Activated CD4-positive, alpha-beta T cell treated with anti-CD3 and anti-CD28 coated beads, Interleukin-2, amount 50 U/mL, for 48 hours (primary cell): ENCODE measurements around the gene PDGFA.

Source experiments
- DNase-seq, 2 experiments: peaks; one replicate each; pipeline ENCODE4 v3.0.0-alpha.2; 2020

The PDGFA gene

DNA sequence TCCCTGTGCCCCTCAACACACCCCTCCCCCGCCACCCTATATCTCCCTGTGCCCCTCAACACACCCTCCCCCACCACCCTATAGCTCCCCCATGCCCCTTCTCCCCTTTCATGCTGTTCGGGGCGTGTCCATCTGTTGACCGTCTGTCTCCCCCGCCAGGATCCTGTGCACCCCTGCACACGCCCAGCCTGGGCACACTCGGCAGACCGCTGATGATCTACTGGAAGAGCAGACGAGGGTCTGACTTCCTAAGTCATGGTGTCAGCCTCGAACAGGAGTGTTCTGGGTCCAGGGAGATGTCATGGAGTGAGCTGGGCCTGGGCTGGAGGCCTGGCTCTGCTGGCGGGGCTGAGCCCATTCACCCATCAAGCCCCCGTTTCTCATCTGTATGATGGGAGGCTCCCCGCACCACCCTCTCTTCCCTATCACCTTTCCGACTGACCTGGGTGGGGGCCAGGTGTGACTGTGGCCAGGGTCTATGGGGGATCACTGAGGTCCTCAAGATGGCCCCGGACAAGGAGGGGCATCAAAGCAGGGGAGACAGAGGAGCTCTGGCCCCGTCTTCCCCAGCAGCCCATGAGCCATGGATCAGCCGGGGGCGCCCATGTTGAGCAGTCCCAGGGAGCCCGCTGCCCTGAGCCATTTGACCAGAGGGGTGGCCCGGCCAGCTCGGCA lies 48.3 kb downstream of the PDGFA start:
- DNase-seq = no peak

DNA sequence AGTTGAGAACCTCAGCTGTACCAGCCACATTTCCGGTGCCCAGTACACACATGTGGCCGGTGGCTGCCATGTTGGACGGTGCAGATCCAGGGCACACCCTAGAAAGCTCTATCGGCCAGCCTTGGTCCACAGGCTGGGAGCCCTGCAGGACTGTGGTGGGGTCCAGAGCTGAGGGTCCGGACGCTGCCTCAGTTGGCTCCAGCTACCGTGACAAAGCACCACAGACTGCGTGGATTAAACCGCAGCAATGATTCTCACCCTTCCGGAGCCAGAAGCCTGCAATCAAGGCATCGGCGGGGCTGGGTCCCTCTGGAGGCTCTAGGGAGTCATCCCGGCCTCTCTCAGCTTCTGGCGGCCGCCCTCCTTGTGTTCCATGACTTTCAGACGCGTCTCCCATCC lies 50.1 kb downstream of the PDGFA start:
- no peak for DNase-seq

DNA sequence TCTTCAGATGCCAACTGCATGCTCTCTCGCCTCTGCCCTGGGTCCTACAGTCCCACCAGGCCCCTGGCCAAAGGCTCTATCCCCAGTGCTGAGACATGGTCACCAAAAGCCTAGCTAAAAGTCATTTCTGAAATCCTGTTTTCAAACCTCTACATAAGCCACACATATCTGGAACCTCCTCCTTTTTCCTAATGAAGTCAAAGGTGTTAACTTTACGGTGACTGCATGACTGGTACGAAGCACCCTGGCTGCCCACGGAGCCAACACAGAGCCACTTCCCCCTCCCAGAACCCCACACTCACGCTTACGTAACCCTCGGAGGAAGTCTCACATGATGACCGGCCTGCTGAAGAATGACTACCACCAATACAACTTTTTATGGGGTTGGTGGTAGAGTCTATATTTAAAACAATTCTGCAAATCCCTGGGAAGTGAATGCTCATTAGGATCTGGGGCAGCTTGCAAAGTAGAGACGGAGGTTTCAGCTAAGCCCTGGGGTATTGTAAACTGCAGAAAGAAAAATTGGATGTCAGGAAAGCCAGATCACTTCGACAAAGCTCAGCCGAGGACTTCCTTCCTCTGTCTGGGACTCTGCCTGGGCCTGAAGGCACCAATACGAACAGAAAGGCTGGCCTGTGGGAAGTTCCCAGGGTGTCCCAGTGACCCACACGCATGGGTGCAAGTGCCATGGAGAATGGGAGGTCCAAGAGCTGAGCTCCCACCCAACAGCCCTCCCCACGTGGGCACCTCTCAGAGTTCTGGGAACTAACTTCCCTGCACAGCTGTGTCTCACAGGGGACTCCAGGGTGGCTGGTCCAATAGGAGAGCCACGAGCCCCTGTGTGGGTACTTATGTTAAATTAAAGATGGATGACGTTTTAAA lies 50.7 kb downstream of the PDGFA start:
- no peak for DNase-seq

DNA sequence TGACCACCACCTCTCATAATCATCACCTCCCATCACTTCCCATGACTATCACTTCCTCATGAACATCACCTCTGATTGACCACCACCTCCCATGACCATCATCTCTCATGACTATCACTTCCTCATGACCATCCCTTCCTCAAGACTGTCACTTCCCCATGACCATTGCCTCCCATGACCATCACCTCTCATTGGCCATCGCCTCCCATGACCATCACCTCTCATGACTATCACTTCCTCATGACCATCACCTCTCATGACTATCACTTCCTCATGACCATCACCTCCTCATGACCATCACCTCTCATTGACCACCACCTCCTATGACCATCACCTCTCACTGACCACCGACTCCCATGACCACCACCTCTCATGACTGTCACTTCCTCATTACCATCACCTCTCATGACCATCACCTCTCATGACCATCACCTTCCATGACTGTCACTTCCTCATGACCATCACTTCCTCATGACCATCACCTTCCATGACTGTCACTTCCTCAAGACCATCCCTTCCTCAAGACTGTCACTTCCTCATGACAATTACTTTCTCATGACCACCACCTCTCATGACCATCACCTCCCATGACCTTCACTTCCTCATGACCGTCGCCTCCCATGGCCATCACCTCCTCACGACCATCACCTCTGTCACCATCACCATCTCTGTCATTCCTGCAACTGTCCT lies 51.6 kb downstream of the PDGFA start:
- no peak for DNase-seq

DNA sequence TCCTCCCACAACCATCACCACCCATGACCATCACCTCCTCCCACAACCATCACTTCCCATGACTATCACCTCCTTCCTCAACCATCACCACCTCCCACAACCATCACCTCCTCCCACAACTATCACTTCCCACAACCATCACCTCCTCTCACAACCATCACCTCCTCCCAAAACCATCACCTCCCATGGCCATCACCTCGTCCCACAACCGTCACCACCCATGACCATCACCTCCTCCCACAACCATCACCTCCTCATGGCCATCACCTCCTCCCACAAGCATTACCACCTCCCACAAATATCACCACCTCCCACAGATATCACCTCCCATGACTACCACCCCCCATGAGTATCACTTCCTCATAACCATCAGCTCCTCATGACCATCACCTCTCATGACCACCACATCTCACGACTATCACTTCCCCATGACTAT lies 52.2 kb downstream of the PDGFA start:
- no peak for DNase-seq

DNA sequence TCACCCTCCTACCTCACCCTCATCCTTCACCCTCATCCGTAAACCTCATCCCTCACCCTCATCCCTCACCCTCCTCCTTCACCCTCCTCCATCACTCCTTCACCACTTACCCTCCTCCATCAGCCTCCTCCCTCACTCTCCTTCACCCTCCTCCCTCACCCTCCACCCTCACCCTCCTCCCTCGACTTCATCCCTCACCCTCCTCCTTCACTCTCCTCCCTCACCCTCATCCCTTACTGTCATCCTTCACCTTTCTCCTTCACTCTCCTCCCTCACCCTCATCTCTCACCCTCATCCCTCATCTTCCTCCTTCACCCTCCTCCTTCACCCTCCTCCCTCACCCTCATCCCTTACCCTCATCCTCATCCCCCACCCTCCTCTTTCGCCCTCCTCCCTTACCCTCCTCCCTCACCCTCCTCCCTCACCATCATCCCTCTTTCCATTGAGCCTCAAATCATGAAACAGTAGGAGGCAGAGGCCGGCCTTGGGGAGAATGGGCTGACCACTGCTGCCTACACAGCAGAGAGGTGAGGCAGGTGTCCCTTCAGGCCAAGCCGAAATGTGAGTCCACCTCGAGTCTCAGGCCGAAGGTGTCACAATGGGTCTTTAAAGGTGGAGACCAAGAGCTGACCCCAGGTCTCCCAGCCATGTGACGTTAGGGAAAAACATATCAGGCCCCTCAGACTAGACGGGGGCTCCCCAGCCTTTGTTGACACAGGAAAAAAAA lies 53.0 kb downstream of the PDGFA start:
- no peak for DNase-seq

DNA sequence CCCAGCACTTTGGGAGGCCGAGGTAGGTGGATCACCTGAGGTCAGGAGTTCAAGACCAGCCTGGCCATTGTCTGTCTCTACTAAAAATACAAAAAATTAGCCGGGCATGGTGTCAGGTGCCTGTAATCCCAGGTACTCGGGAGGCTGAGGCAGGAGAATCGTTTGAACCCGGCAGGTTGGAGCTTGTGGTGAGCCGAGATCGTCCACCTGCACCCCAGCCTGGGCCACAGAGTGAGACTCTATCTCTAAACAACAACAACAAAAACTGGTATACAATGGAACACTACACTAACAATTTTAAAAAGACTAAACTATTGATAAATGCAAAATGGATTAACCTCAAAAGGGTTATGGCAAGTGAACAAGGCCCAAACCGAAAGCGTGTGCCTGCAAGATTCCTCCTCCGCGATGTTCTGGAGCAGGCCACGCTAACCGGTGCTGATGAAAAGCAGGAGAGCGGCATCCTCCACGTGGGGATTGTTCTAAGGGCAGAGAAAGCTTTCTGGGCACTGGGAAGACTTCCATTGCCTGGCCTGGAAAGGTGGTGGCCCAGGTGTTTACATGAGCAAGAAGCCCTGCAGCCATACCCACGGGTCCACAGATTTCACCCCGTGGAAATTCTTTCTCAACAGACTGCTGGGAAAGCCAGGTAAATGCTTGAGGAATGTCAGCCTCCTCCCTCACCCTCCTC lies 53.8 kb downstream of the PDGFA start:
- DNase-seq = no peak

DNA sequence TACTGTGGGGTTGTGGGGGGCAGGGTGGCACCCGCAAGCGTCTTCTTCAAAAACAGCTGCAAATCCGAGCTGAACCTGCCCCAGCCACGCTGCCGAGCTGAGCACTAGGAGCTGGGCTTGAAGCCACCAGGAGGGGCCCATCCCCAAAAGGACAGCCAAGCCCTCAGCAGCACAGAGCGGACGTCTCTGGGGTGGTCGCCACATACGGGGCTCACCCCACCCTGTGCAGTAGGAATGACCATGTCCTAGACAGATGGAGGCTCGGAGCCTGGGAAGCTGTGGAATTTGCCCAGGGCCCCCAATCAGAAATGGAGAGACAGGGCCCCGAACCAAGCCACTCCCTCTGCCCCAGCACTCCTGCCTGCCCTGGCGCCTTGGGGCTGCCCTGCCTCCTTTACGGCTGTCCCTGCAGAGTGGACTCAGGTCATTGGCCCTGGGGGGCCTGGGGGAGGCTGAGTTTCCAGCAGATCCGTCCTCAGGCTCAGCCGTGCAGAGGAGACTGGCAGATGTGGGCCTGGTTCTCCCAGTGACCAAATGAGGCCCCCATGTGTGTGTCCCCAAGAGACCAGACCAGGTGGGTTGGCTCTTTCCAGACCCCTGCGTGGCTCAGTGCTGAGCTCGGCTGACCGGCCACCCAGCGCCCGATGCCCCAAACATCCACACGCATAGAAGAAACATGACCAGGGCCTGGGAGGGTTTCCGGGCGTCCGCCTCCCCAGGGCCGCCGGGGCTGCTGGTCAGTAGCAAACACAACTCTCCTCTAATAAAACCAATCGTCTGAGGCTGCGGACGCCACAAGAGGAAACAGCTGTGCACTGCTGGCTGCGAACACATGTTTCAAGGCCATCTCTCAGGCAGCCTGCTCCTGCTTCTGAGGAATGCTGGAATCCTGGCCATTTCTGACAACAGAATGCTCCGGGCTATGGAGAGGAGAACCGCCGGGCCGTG lies 54.9 kb downstream of the PDGFA start:
- DNase-seq = no peak

DNA sequence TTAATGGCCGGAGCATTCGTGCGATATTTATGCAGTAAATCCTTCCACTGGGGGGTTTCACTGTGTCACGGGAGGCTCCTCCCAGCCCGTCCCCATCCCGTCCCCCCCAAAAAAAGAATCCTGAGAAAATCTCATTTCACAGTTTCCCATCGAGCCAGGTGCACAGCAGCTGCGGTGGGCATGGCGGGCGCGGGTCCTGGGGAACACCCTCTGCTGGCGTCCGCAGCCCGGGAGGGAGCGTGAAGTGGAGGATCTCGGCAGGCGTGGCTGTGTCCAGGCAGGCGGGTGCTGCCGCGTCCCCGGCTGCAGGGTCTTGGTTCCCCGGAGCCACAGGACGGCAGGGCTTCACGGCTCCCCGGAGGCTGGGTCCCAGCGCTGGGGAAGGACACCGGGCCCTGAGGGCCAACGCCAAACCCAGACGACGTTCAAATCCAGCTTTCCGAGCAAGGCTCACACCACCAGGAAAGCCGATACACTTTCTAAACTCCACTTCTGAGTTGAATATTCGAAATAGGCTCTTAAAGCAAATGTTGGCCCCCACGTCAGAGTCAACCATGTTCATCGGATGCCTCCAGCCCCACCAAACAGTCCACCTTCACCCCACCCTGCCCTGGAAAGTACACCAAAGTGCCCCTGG lies 55.7 kb downstream of the PDGFA start:
- DNase-seq = no peak

DNA sequence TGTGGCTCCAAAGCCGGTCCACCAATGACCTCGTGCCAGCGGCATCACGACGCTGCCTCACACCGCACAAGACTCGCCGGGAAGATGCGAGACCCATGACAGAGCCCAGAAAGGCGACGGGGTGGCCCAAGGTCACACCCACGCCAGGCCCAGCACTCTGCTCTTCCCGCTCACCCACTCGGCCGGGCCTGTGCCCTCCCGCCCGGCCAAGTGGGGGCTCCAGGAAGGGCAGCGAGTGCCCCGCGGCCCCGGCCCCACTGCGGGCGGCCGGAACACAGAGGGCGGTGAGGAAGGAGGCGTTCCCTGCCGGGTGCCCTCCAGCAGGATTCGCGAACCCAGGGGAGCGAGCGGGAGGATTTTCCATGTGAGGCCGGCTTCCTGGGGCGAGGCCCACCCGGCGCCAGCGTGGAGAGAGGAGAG lies 56.3 kb downstream of the PDGFA start:
- no peak for DNase-seq

DNA sequence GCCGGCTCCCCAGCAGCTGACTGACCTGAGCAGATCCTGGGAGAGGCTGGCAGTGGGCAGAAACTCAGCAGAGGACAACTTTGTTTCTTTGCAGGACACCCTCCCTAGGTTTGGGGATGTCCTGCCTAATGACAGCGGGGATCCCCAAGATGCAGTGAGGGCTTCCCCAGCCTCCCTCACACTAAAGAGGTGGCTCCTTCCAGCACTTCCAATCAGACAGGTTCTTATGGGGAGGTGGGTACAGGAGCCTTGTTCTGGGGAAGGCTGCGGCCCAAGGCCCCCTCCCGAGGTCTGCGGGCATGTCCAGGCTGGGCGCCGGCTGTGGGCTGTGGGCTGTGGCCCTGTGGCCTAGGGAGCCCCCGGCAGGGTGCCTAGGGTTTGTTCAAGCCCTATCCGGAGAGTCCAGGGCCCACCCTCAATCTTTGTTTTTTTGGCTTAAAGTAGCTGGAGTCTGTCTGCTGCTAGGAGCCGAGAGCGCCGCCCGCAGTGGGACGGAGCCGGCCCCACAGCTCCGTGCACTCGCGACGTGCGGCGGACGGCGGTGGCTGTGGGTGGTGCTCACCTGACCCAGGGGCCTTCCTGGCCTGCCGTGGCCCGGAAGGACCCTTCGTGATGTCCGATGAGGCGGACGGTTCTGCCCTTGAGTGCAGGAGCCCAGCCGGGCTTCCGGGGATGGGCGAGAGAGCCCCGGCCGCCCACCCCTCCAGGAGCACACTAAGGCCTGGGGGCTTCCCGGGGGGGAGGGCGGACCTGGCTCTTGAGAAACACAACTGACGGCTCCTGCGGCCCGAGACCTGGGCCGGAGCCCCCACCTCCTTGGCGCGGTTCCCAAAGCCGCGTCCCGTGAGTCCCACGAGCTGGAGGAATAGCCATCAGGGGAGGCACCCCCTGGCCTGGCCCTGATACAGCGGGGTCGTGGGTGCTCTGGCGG lies 57.2 kb downstream of the PDGFA start:
- no peak for DNase-seq

DNA sequence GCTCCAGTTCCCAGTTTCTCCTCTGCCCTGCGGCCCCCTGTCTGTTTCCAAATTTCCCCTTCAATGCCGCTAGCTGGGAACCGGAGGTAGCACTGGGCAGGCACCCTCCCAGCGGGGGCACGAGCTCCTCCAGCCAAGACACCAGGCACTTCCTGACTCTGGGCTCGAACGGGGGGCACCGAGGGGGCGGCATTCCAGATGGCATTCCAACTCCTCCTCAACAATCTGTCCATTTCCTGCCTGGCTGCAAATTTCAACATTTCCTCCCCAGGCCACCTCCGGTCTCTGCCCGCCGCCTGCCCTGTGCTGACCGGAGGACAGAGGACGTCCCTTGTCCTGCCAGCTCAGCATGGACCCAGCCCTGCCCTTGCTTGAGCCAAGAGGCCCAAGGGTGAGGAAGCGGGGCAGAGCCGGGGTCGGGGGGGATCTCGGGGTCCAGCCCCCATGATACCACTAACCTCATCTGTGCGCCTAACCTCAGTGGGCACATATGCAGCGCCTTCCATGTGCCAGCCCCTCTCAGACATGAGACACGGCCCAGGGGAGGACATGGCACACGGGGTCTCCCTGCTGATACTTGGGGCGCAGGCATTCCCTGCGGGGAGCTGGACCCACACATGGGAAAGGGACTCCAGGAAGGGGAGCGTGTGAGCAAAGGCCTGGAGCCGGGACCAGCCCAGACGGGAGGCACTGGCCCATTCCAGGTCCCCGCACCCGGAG lies 58.0 kb downstream of the PDGFA start:
- no peak for DNase-seq

DNA sequence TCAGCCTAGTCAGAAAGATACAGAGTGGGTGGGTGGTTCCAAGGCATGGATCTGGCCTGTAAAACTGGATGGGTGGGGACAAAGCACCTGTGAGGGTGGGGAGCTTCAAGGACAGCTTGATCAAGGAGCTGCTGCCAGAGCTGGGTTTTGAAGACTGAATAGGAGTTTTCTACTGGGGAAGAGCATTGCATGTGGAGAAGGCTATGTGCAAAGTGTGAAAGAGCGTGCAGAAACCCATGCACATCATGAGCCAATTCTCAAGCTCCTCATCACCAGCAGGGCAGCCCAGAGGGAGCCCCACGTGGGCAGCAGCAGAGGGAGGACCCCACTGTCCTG lies 58.6 kb downstream of the PDGFA start:
- no peak for DNase-seq

DNA sequence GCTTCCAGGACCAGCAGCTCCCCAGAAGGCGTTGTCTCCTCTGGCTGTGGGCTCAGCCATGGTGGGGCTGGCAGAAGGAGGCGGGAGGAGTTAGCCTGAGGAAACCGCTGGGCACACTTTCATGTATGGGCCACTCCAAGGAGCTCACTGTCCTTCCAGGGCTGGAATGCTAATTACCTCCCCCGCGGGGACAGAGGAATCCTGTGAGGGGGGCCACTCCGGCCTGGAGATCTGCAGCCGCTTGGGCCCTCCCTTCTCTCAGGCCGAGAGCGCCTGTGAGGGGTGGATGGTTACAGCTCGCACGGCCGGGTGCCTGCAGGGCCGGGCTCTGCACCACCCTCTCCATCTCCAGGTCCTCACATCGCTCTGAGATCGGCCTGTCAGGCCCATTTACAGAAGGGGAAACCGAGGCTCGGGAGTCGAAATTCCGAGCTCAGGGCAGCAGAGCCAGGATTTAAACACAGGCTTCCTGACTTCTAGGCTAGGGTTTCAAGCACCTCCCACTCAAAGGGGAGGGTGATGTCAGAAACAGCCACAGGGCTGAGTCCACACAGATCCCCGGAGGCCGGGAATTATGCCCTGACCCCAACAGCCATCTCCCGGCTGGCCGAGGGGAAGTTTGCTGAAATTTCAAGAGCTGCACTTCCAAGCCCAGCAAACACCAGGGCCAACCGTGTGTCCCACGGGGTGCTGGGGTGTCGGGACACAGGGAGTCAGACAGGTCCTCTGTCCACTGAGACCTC lies 59.1 kb downstream of the PDGFA start:
- DNase-seq = no peak

DNA sequence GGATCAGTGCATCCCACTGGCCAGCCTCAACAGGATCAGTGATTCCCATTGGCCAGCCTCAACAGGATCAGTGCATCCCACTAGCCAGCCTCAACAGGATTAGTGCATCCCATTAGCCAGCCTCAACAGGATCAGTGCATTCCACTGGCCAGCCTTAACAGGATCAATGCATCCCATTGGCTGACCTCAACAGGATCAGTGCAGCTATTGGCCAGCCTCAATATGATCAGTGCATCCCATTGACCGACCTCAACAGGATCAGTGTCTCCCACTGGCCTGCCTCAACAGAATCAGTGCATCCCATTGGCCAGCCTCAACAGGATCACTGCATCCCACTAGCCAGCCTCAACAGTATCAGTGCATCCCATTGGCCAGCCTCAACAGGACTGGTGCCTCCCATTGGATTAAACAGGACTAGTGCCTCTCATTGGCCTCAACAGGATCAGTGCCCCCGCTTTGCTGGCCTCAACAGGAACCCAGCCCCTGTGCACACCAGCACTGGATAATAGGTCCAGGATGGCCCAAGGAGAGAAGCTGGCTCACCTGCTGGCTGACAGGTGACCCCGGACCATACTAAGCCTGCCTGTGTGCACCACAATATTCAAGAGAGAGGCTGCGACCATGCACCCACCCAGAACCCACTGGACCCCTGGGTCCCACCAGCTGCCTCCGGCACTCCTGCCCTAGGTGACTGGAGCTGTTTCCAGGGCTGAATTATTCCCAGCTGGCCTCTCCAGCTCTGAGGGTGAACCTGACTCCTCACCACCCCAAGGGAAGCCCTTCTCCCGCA lies 59.9 kb downstream of the PDGFA start:
- DNase-seq = no peak

DNA sequence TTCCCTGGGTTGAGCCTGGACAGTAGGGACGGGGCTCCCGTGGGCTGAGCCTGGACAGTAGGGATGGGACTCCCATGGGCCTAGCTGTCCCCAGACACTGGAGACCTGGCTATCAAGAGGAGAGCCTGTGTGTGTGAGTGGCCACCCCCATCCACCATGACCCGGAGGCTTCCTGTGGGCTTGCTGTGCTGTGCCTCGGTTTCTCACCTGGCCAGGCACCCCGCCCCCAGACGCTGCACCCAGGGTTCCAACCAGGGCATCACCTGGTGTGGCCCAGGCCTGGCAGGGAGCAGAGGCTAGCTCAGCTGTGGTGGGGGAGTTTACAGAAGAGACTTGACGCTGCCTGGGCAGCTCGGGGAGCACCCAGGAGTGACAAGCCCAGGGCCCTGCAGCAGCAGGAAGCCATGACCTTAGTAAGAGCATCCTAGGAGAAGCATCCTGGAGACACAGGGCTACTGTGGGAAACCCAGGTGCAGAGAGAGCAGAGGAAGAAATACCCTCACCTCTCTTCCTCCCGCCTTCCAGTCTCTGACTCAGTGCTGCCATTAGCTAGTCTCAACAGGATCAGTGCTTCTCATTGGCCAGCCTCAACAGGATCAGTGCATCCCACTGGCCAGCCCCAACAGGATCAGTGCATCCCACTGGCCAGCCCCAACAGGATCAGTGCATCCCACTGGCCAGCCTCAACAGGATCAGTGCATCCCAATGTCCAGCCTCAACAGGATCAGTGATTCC lies 61.0 kb downstream of the PDGFA start:
- no peak for DNase-seq
